ENCODE results near the gene ZSCAN25.

DNA sequence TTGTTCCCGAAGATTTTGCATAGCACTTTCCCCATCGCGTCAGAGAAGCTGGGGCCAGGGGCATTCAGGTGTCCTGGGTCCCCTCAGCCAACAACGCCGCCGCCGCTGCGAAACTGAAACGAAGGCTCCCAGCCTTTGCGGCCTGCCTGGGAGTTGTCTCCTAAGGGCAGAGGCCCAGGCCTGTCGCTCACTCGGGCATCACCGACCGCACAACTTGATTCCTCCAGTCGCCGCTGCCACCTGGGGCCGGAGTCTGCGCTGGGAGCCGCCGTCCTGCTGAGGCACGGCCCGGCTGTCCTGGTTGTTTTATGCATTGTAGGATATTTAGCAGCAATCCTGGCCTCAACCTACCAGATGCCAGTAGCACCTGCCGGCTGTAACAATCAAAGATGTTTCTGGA, 22.0 kb downstream of the ZSCAN25 start:
- TF ChIP-seq, protein P1, sequence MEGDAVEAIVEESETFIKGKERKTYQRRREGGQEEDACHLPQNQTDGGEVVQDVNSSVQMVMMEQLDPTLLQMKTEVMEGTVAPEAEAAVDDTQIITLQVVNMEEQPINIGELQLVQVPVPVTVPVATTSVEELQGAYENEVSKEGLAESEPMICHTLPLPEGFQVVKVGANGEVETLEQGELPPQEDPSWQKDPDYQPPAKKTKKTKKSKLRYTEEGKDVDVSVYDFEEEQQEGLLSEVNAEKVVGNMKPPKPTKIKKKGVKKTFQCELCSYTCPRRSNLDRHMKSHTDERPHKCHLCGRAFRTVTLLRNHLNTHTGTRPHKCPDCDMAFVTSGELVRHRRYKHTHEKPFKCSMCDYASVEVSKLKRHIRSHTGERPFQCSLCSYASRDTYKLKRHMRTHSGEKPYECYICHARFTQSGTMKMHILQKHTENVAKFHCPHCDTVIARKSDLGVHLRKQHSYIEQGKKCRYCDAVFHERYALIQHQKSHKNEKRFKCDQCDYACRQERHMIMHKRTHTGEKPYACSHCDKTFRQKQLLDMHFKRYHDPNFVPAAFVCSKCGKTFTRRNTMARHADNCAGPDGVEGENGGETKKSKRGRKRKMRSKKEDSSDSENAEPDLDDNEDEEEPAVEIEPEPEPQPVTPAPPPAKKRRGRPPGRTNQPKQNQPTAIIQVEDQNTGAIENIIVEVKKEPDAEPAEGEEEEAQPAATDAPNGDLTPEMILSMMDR (IDR thresholded peaks at IDR 0.05; ENCODE audit: low read depth, low read length): no peak
- TF ChIP-seq, protein P2, sequence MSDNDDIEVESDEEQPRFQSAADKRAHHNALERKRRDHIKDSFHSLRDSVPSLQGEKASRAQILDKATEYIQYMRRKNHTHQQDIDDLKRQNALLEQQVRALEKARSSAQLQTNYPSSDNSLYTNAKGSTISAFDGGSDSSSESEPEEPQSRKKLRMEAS (IDR thresholded peaks at IDR 0.05; ENCODE audit: low read depth, low read length): no peak
- TF ChIP-seq POLR2A (IDR thresholded peaks at IDR 0.05; ENCODE audit: extremely low read depth, insufficient read length): no peak

Data from NB4 (cell line).